Measurements from ENCODE around the gene MCTP2. TPM values are rescaled to one million over a fixed set of nuclear protein-coding genes. Genes with fewer than 3 reads are reported as not detected.

The MCTP2 gene
- total RNA-seq, 1 donor from 2014 or later: 6.3 TPM

GRCh38 chr15:94370936-94371285 lies 139.6 kb downstream of the MCTP2 start:
- no peak for TF ChIP-seq CTCF (IDR thresholded peaks at IDR 0.05; ENCODE audit: insufficient read depth, low read length, poor library complexity, severe bottlenecking)
- H3K36me3 ChIP-seq (ENCODE audit: control insufficient read depth, insufficient read depth, low read length): no peaks in the 10 kb centered on the region
- no peak overlapping the region for H3K4me3 ChIP-seq (ENCODE audit: low read depth, low read length)
- H3K27me3 ChIP-seq (ENCODE audit: control insufficient read depth, insufficient read depth, low read length): no peaks in the 10 kb centered on the region
- DNase-seq (ENCODE audit: low read depth): no peak

GRCh38 chr15:94372821-94373220 lies 141.5 kb downstream of the MCTP2 start:
- H3K36me3 ChIP-seq (ENCODE audit: control insufficient read depth, insufficient read depth, low read length): no peaks in the 10 kb centered on the region
- H3K4me3 ChIP-seq (ENCODE audit: low read depth, low read length): no peak overlapping the region
- DNase-seq (ENCODE audit: low read depth): no peak
- no peak for TF ChIP-seq CTCF (IDR thresholded peaks at IDR 0.05; ENCODE audit: insufficient read depth, low read length, poor library complexity, severe bottlenecking)
- no peaks in the 10 kb centered on the region for H3K27me3 ChIP-seq (ENCODE audit: control insufficient read depth, insufficient read depth, low read length)

GRCh38 chr15:94375997-94376396 lies 144.6 kb downstream of the MCTP2 start:
- H3K4me3 ChIP-seq (ENCODE audit: low read depth, low read length): no peak overlapping the region
- no peaks in the 10 kb centered on the region for H3K27me3 ChIP-seq (ENCODE audit: control insufficient read depth, insufficient read depth, low read length)
- no peaks in the 10 kb centered on the region for H3K36me3 ChIP-seq (ENCODE audit: control insufficient read depth, insufficient read depth, low read length)
- peak; percentile 1 for TF ChIP-seq CTCF (IDR thresholded peaks at IDR 0.05; ENCODE audit: insufficient read depth, low read length, poor library complexity, severe bottlenecking)
- DNase-seq (ENCODE audit: low read depth): no peak

GRCh38 chr15:94379986-94380385 lies 148.6 kb downstream of the MCTP2 start:
- Histone ChIP-seq H3K27me3 (ENCODE audit: control insufficient read depth, insufficient read depth, low read length) (no peaks in the 10 kb centered on the region), H3K4me3 (ENCODE audit: low read depth, low read length) (no peak overlapping the region), H3K36me3 (ENCODE audit: control insufficient read depth, insufficient read depth, low read length) (no peaks in the 10 kb centered on the region)
- no peak for TF ChIP-seq CTCF (IDR thresholded peaks at IDR 0.05; ENCODE audit: insufficient read depth, low read length, poor library complexity, severe bottlenecking)
- no peak for DNase-seq (ENCODE audit: low read depth)

GRCh38 chr15:94380798-94381197 lies 149.4 kb downstream of the MCTP2 start:
- no peak for DNase-seq (ENCODE audit: low read depth)
- Histone ChIP-seq H3K4me3 (ENCODE audit: low read depth, low read length) (no peak overlapping the region), H3K36me3 (ENCODE audit: control insufficient read depth, insufficient read depth, low read length) (no peaks in the 10 kb centered on the region), H3K27me3 (ENCODE audit: control insufficient read depth, insufficient read depth, low read length) (no peaks in the 10 kb centered on the region)
- TF ChIP-seq CTCF (IDR thresholded peaks at IDR 0.05; ENCODE audit: insufficient read depth, low read length, poor library complexity, severe bottlenecking): no peak

GRCh38 chr15:94381384-94381783 lies 150.0 kb downstream of the MCTP2 start:
- Histone ChIP-seq H3K4me3 (ENCODE audit: low read depth, low read length) (no peak overlapping the region), H3K27me3 (ENCODE audit: control insufficient read depth, insufficient read depth, low read length) (no peaks in the 10 kb centered on the region), H3K36me3 (ENCODE audit: control insufficient read depth, insufficient read depth, low read length) (no peaks in the 10 kb centered on the region)
- DNase-seq (ENCODE audit: low read depth): no peak
- TF ChIP-seq CTCF (IDR thresholded peaks at IDR 0.05; ENCODE audit: insufficient read depth, low read length, poor library complexity, severe bottlenecking): no peak

Data from kidney epithelial cell (primary cell).